ENCODE data around the gene TOP2B. TPM values are rescaled to one million over a fixed set of nuclear protein-coding genes. Genes with fewer than 3 reads are reported as not detected.

Gene TOP2B
- total RNA-seq, 6 experiments from 2014 or later, result 26.3 to 42.3 (median 33.5) TPM

DNA sequence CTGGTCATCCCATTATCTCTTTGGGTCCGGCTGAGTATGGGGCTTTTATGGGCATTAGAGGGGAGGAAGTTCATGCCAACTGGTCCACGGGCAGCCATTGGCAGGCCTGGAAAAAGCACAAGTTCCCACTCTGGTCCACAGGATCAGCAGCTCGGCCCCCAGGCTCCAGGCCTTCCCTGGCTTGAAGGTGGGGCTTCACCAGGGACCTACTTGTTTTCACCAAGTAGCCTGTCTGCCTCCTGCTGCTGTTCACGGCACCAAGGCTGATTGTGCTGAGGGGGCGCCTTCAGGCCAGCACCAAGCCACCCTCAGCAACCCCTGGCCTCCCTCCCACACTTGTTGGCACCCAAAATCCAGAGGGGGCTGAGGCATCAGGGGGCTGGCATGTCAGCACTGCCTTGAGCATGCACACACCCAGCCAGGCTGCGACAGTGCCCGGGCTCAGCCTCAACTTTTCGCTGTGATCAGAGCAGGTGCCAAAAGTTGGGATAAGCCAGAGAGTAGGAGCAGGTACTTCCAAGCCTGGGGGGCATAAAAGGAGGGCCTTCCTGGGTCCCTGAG, 9.1 kb upstream of the TOP2B start:
- H3K4me3 ChIP-seq, result no peak overlapping the region
- H3K36me3 ChIP-seq, result no peaks in the 10 kb centered on the region
- intact Hi-C loops (cut with DNase I), result no loop called here
- no peaks in the 10 kb centered on the region for H3K9me3 ChIP-seq
- WGBS (ENCODE audit: insufficient coverage, low coverage, low lambda C conversion rate, missing lambda C conversion rate), result no CpG with 5 or more reads among the region's 8 CpGs
- no peaks in the 10 kb centered on the region for H3K27me3 ChIP-seq
- TF ChIP-seq, protein P1, sequence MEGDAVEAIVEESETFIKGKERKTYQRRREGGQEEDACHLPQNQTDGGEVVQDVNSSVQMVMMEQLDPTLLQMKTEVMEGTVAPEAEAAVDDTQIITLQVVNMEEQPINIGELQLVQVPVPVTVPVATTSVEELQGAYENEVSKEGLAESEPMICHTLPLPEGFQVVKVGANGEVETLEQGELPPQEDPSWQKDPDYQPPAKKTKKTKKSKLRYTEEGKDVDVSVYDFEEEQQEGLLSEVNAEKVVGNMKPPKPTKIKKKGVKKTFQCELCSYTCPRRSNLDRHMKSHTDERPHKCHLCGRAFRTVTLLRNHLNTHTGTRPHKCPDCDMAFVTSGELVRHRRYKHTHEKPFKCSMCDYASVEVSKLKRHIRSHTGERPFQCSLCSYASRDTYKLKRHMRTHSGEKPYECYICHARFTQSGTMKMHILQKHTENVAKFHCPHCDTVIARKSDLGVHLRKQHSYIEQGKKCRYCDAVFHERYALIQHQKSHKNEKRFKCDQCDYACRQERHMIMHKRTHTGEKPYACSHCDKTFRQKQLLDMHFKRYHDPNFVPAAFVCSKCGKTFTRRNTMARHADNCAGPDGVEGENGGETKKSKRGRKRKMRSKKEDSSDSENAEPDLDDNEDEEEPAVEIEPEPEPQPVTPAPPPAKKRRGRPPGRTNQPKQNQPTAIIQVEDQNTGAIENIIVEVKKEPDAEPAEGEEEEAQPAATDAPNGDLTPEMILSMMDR (IDR thresholded peaks at IDR 0.05), result no peak
- no peak for TF ChIP-seq POLR2A (IDR thresholded peaks at IDR 0.05)
- DNase-seq, result no peak
- no peak overlapping the region for H3K27ac ChIP-seq
- H3K4me1 ChIP-seq, result peaks cover 0 to 5% (median 0%) of the 10 kb centered on the region in 4 donors
- ATAC-seq, result no peak

DNA sequence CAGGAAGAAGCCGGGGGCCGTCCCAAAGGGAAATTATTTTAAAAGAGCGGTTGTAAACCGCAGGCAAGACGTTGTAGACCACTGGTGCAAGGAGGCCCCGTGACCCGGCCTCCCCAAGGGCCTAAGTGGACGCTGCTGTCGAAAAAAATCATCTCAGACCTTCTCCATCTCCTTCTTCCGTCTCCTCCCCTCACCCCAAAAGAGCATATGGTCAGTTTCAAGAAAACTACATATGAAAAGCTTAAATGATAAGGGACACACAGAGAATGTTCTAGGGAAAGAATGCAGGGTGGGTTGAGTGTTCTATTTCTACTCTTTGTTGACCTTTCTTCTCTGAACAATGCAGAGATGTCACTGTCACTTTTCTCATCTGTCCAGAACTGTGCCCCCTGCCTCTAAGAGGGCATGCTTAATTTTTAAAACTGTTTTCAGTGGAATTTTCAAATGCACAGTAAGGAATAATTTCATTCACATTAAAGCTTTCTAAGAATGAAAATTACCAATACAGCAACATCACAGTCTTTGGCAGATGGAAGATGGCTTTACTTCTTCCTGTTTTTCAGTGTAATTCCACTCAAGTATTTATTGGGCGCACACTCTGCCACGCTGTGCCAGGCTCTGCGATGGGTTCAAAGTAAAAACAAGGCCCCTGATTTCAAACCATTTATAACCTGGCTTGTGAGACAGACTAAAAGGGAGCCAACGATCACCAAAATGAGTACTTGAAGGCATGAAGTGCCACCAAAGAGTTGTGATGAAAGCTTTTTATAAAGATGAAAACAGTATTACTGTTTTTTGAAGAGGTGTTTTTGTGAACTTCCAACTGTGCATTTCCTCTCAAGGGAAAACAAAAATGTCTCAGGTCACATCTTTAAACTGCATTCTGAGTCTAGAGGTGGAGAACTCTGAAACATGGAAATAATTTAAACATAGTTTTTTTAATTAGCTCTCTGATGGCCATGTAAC, 891 bp upstream of the TOP2B start:
- Histone ChIP-seq H3K9me3 (no peaks in the 10 kb centered on the region), H3K4me1 (peaks cover 0 to 22% (median 9%) of the 10 kb centered on the region in 4 donors), H3K27me3 (no peaks in the 10 kb centered on the region), H3K4me3 (peak overlapping the region; percentile 59 to 76 (median 67)), H3K27ac (peak overlapping the region; percentile 90 to 96 (median 93)), H3K36me3 (no peaks in the 10 kb centered on the region)
- DNase-seq (no peak), ATAC-seq (no peak)
- WGBS (ENCODE audit: insufficient coverage, low coverage, low lambda C conversion rate, missing lambda C conversion rate), result 21% methylated on average over 14 of the region's 14 CpGs
- intact Hi-C loops (cut with DNase I), result no loop called here
- TF ChIP-seq POLR2A (IDR thresholded peaks at IDR 0.05), result no peak
- TF ChIP-seq, protein P1 (IDR thresholded peaks at IDR 0.05), result no peak

DNA sequence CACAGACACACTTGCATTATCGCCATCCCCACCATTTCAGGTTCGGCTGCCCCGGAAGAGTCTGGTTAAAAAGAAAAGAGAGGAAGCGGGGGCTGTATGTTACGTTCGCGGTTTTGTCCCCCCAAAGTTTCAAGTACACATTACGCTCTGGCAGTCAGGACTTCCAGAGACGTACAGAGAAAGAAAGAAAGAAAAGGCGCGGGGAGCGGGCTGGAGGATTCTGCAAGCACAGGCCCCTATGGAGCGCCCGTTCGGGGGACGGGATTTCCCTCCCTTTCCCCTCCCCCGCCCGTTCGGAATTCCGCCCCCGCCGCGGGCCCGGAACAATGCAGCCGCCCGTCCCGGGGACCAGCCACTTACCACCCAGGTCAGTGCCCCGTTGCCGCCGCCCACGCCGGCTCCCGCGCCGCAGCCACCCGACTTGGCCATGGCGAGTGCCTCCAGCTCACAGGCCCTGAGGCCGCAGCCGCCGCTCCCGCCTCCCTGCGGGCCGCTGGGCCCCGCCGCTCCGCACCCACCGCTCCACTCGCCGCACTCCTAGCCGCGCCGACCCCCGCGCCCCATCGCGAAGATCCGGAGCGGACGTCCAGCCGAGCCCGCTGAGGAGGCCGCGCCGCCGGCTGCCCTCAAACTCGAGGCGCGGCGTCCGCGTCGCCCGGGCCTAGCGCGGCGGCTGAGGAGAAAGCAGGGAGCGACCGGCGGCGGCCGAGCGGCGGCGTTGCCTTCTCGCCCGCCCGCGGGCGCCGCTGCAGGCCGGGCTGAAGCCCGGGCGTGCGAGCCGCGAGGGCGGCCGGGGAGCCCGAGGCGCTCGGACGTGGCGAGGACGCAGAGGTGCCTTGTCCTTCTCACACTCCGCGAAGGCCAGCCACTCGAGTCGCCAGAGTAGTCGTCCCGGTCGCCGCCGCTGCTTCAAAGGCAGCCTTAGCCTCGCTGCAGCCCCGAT, 567 bp downstream of the TOP2B start:
- TF ChIP-seq POLR2A (IDR thresholded peaks at IDR 0.05), result no peak
- TF ChIP-seq, protein P1 (IDR thresholded peaks at IDR 0.05), result no peak
- H3K27ac ChIP-seq, result peak overlapping the region; percentile 90 to 96 (median 93)
- ATAC-seq (peak; percentile 72 to 82 (median 76)), DNase-seq (peak; percentile 89 to 92 (median 91))
- no peaks in the 10 kb centered on the region for H3K27me3 ChIP-seq
- 0% methylated on average over 12 of the region's 115 CpGs for WGBS (ENCODE audit: insufficient coverage, low coverage, low lambda C conversion rate, missing lambda C conversion rate)
- H3K4me3 ChIP-seq, result peak overlapping the region; percentile 59 to 76 (median 67)
- no peaks in the 10 kb centered on the region for H3K9me3 ChIP-seq
- H3K4me1 ChIP-seq, result peaks cover 0 to 26% (median 13%) of the 10 kb centered on the region in 4 donors
- H3K36me3 ChIP-seq, result no peaks in the 10 kb centered on the region
- intact Hi-C loops (cut with DNase I), result no loop called here

DNA sequence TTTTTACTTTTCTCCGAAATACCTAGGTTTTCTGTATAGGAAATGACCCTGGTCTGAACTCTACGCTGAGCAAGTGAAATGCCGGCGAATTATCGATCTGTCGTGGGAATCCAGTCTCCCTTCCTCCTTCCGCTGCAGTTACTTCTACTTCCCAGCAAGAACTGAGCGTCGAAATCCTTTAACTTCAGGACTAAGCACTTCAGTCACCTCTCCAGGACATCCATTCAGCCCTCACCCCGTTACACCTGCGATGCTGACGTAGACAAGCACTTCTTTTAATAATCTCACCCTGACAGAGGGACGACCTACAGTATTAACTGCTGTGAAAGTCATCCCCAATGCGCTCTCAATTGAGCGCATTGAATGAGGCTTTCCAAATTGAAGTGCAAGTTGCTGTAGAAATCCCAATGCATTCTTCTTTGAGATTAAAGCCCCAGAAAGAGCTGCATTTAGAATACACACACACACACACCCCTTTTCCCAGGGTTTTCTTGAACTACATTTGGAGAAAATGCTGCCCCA, 1.3 kb downstream of the TOP2B start:
- peak overlapping the region; percentile 59 to 76 (median 67) for H3K4me3 ChIP-seq
- no peaks in the 10 kb centered on the region for H3K9me3 ChIP-seq
- peak overlapping the region; percentile 90 to 96 (median 93) for H3K27ac ChIP-seq
- TF ChIP-seq, protein P1 (IDR thresholded peaks at IDR 0.05), result no peak
- no peak for TF ChIP-seq POLR2A (IDR thresholded peaks at IDR 0.05)
- H3K36me3 ChIP-seq, result no peaks in the 10 kb centered on the region
- ATAC-seq, result peak; percentile 2 to 40 (median 20)
- peak in 2 of 3 donors; percentile 31 to 53 for DNase-seq
- intact Hi-C loops (cut with DNase I), result no loop called here
- H3K4me1 ChIP-seq, result peaks cover 0 to 29% (median 13%) of the 10 kb centered on the region in 4 donors
- no peaks in the 10 kb centered on the region for H3K27me3 ChIP-seq
- WGBS (ENCODE audit: insufficient coverage, low coverage, low lambda C conversion rate, missing lambda C conversion rate), result 0% methylated on average over 15 of the region's 15 CpGs
